ENCODE results near the gene MAPKAPK2.
"Not testable (repeated sequence)": the region's sequence is repeated elsewhere in the genome, so short reads cannot be mapped to it uniquely, and the experiment has no call there.

Gene MAPKAPK2

DNA sequence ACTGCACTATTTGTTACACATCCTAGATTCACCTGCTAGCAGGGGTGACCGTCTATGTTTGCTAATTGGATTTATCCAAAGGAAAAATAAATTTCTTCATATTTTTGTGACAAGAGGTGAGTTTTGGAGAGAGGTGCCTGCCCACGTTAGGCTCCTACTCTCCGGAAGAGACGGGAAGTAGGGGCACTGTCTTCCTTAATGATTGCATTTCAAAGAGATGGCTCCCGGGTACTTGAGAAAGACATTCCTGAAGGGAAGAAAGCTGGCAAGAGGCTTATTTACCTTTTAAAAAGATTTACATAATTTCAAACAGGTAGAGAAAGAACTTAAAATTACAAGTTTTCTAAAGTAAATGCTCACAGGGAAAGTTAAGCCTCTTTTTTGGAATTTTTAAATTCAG is 67.2 kb downstream of the MAPKAPK2 start:
- no peak for DNase-seq

DNA sequence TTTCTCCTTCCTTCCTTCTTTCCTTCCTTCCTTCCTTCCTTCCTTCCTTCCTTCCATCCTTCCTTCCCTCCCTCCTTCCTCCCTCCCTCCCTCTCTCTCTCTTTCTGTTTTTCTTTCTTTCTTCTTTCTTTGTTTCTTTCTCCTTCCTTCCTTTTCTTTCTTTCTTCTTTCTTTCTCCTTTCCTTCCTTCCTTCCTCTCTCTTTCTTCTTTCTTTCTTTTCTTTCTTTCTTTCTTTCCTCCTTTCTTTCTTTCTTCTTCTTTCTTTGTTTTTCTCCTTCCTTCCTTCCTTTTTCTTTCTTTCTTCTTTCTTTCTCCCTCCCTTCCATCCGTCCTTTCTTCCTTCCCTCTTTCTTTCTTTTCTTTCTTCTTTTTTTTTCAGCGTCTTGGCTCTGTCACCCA is 67.8 kb downstream of the MAPKAPK2 start:
- no peak for DNase-seq

DNA sequence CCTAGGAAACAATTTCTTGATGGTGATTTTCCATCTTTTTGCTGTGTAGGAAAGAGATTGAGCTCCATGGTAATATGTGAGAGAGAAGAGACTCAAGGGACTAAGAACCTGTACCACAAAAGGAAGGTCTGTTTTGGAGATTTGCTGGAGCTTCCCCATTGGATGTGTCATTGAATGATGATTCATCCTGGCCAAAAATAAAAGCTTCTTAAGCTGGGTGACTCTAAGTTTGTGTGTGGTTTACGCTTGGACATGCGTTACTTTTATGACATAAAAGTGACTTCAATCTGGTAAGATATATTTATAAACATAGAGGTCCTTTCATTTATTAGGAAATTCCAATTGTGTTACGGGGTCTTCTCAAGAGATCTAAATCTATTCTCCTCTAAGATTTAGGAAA is 68.4 kb downstream of the MAPKAPK2 start:
- no peak for DNase-seq

DNA sequence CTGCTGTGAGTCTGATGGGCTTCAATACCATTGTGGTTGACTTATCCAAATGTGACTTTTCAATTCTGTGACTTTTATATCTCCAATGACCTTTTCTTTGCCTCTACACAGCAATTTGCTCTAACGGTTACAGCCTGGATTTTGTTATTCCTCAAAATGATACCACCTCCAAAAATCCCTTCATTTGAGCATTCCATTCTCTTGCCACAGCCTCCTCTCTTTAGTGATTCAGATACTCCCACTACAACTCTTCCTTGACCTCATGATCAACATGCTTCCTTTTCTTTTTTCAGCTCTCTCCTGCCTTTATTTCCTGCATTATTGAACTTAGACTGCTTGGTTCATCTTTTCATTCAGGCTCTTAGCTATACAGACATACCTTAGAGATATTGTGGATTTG is 69.3 kb downstream of the MAPKAPK2 start:
- no peak for DNase-seq

DNA sequence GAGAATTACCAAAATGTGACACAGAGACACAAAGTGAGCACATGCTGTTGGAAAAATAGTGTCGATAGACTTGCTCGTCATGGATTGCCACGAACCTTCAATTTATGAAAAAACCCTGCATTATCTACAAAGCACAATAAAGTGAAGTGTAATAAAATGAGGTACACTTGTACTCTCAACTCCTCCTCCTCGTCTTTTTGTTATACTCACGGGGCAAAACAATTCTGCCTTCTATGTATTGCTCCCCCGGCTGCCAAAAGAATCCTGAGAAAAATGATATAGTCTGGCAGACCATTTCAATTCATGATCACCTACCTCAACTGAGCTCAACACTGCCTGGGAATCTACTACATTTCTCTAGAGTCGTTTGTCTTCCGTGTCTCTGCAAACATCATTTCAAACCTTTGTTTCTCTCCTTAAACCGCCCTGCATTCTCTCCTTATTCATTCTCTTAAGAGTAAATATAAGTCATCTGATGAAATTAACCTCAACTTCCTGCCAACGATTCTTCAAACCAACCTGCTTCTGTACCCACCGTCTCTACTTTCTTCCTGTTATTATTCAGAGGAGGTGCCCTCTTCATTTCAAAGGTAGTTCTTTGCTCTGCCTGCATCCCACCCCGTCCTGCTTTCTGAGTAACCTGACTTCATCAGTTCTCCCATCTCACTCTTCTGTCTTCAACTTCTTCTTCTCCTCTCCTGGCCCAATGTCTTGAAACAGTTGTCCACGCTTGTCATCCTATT is 73.0 kb downstream of the MAPKAPK2 start:
- DNase-seq = no peak

DNA sequence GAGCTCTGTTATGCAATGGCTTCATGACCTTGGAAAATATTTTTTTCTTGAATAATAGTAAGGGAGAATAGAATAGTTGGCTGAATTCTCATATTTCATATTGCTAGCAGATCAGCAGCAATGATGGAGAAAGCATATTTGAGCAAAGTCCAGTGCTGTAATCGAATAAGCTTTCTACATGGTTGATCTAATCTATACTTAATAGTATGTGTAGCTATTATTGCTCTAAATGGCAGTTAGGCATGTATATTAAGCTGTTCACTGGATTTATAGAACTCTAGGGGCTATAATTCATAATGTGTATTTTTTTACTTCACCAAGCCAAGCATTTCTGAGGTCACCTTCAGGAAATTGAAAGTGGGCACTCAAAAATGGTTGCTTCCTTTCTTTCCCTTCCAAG is 75.9 kb downstream of the MAPKAPK2 start:
- no peak for DNase-seq

DNA sequence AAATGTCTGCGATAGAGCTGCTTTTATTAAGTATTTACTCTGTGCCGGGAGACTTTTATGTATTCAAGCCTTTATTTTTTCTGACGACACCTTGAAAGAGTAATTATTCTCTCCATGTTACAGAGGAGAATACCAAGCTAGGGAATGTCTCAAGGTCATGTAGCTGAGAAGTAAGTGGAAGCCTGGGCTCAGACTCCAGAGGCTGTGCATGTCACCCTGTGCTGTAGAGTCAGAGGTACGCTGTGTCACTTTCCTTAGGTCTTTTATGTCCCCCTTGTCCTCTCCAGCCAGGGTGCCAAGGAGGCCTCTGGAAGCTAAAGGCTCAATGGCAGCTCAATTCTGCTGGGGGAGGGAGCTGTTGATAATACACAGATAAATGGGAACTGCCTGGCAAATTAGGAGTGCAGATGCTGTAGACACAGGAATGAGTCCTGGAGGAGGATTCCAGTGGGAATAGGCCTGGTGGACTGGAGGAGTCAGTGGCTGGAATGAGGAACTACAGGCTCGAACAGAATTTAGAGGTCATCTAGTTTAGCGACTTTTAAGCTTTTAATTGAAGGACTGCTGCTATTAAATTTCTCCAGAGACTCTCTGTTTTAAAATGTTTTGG is 76.6 kb downstream of the MAPKAPK2 start:
- DNase-seq = no peak

DNA sequence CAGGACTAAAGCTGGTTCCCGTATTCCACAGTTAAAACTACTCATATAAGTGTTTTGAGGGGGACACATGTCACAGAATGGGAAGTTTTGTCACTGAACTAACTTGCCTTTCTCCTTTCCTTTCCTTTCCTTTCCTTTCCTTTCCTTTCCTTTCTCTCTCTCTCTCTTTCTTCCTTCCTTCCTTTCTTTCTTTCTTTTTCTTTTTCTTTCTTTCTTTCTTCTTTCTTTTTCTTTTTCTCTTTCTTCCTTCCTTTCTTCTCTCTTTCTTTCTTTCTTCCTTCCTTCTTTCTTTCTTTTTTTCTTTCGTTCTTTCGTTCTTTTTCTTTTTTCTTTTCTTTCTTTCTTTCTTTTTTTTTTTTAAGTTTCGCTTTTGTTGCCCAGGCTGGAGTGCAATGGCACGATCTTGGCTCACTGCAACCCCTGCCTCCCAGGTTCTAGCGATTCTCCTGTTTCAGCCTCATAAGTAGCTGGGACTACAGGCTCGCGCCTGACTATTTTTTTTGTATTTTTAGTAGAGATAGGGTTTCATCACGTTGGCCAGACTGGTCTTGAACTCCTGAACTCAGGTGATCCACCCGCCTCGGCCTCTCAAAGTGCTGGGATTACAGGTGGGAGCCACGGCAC is 78.1 kb downstream of the MAPKAPK2 start:
- DNase-seq = not testable (repeated sequence)

DNA sequence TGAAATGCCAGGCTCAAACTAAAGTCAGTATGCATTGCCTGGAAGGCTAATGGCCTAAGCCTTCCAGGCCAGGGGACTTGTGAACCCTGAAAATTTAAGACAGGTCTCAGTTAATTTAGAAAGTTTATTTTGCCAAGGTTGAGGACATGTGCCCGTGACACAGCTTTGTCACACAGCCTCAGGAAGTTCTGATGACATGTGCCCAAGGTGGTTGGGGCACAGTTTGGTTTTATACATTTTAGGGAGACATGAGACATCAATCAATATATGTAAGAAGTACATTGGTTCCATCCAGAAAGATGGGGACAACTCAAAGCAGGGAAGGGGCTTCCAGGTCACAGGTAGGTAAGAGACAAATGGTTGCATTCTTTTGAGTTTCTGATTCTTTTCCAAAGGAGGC is 81.1 kb downstream of the MAPKAPK2 start:
- not testable (repeated sequence) for DNase-seq

DNA sequence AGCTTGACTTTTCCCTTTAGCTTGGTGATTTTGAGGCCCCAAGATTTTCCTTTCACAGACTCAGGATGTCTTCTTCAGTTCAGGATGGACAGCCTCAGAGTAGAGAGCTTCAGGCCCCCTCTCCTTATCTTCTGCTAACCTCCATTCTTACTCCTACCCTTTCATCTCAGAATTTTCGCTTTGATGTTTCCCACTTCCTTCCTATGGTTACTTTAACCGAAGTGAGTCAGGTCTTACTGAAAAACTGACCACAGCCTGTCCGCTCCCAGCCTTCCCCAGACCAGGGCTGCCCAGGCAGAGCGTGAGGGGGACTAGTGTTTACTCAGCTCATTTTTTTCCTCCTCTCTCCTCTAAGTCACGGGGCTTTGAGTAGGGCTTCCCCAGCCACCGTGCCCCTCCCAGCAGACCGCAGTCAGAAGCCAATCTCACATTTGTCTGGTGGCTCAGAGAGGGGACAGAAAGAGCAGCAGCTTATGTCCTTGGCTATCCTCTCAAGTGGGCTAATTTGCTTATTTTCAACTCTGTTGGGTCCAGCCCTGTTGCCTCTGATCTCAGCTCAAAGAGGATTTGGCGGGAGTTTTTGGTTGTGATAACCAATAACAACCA is 81.6 kb downstream of the MAPKAPK2 start:
- DNase-seq = peak; percentile 43

DNA sequence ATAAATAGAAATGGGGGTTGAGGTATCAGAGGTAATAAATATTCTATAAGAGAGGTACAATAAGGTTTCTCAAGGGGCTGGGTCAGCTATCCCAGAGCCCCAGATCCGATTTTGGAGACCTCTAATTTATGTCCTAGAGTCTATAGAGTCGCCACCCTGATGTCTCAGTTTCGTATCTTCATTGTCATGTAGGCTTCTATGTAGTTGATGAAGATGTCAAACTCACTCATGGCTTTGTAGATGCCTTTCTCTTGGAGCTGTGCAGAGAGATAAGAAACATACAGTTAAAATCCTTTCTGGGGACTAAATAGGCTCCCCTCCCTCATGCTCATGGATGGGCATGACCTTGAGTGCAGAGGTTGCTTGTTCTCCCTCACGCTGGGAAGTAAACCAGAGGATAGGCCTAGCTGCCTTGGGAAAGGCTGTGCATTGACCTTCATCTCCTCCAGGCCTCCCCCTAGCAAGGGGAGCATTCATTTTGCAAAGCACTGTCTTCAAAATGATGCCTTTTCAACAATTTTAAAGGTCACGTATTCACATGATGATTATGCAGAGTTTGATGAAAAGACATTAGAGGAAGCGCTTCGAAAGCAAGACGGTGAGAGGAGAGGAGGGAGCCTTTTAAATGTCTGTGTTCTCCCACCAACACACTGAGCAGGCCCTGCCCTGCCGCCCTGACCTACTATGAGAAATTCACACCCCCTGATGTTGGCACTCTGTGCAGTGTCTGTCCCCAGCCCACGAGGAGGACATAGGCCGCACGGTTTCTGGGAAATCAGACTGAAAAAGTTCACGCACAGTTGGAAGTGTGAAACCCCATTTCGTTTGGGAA is 84.0 kb downstream of the MAPKAPK2 start:
- DNase-seq = no peak

DNA sequence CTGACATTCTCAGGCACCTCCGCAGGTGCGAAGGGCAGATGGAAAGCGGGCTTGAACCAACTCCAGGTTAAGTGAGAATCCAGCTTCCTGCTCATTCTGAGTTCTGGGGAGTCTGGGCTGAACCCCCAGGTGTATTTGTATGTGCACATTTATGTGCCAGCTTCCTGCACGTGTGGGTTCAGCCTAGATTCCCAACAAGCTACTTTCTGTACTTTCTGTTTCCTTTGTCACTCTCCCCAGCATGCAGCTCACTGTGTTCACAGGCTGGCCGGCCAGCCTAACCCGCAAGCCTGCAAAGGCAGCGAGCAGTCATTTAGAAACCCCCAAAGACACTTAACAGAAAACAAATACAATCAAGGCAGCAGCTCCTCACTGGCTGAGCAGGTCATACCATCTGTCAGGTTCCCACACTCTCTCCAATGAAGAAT is 84.6 kb downstream of the MAPKAPK2 start:
- DNase-seq = peak; percentile 32

DNA sequence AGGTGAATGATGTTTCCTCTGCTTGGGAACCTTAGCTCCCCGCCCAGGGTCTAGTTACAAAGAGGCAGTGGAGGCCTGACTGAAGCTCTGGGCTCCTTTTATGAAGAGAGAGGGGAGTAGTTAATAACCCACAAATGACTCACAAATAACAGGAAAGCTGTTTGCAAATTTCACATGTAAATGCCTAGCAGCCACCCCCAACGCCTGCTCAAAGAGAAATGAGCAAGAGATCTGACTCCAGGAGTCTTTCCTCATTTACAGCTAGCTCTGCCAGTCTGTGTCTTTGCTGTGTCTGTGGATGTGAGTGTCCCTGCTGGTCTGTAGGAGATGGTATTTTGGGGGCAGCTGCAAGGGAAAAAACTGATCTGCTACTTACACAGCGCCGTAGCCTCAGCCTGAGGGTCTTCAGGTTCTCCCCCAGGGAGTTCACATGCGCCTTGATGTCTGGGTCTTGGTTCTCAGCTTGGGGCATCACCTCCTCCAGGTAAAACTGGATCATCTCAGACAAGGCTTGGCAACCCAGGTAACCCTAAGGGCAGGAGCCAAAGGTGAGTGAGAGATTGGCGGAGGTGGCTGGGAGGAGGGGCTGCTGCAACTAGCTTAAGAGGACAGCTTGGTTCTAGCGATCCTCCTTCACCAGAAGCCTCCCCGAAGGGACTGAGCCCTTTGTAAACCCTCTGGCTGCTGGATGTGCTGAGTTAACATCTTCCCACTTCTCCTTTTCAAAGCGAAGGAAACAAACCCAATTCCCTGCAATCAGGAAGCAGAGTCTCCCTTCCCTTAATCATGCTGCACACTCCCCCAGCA is 86.0 kb downstream of the MAPKAPK2 start, which contains the start of gene IL19:
IL19 (plus strand) TSS at position 243 of the 807 bp plus-strand sequence. CDS start 65,890 bp downstream, outside the sequence.
- no peak for DNase-seq

DNA sequence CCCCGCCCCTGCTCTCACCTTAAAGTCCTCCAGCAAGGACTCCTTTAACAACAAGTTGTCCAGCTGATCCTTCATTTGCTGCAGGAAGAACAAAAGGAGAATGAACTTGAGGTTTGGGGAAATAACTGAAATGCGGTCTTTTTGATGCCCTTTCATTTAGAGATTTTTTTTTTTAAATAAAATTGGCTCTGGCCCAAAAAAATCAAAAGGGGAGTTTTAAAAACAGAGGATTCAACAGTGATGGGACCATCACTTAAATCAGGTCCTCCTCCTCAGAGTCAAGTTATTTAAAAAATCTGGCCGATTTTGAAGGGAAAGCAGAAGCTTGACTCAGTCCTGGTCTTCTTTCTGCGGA is 86.6 kb downstream of the MAPKAPK2 start:
- no peak for DNase-seq

DNA sequence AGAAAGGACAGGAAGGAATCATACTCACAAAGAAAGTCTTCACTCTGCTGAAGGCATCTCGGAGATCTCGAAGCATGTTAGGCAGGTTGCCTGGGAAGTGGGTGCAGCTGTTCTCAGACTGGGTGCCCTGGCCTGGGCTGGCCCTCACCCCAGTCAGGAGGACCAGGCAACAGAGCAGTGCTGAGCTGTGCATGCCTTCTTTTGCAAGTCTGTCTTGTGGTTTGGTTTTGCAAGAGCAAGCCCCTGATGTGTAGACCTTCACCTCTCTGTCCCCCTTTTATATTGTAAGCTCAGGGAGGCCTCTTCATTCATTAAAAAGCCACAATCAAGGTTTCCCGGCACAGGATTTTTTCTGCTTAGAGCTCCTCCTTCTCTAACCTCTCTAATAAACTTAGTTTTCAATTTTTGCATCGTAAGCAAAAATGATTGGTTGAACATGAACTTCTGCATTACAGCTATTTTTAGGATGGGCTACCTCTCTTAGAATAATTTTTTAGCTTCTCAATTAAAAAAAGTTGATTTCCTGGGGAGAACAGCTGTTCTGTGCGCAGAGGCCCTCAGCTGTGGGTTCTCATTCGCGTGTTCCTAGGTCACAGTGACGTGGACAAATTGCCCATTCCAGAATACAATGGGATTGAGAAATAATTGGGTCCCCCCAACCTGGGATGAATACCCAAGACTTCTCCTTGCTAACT is 87.7 kb downstream of the MAPKAPK2 start, which contains the start of gene IL10:
IL10 (minus strand) TSS at position 252 of the 695 bp plus-strand sequence; CDS start at position 193, 59 bp downstream.
- no peak for DNase-seq

DNA sequence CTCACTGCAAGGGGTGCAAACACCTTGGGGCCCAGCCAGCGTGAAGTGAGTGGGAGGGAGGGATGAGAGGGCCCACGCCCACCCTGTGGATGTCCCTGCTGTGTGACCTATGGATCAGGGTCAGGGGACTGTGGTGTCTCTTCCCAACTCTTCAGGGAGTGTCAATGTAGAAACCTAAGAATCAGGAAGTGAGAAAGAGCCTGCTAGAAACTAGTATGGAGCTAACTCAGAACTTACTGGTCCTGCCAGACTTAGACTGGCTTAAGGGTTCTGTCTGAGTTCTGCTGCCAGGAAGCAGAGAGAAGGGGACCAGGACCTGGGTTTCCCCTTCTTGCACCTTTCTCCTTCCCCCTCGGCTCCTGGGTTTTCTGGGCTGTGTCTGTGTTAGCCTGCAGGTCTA is 89.4 kb downstream of the MAPKAPK2 start:
- DNase-seq = no peak

DNA sequence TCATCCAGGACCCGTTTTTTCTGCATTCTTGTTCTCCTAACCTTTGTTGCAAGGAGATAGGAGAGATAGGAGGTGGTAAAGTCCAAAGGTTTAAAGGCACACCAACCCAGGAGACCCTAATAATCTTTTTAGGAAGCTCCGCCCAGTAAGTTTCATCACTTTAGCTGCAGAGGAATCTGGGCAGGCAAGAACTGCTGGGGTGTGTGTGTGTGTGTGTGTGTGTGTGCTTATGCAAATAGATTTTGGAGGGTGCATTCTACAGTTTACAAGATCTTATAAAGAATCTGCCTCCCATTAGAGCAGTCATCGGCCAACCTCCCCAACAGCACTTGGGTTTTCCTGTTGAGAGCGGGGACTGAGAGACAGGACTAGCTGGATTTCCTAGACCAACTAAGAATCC is 91.5 kb downstream of the MAPKAPK2 start:
- no peak for DNase-seq

DNA sequence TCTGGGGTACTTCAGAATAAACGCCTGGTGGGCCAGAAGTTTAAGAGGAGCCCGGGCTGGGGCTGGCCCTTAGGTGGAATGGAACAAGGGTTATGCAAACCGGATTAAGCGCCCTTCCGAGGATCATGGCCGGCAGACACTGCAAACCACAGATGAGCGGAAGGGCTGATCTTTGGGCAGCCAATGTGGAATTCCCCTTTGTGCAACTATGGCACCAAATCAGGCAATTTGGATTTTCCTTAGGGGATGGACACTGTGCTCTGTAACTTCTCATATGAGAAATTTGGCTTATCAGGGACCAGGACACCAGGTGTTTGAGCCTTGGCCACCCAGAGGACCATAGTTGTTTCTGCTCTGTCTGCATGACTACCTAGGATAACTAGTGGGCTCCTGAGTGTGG is 93.3 kb downstream of the MAPKAPK2 start:
- DNase-seq = no peak

DNA sequence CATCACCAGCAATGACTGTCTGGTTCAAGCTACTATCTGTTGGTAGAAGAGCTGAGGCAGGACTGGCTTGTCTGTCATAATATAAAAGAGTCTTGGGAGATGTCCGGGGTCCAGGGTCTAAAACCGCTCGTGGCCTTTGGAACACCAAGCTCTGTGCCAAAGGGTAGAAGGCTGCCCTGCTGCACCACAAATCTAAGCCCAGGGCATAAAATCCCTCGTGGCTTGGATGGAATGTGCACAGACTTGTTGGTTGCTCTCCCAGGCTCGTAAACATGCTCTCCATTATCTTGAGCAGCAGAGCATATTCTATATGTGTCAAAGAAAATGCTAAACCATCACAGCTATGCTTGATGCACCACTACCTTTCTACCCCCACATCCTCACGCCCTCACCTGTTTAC is 94.2 kb downstream of the MAPKAPK2 start:
- not testable (repeated sequence) for DNase-seq

DNA sequence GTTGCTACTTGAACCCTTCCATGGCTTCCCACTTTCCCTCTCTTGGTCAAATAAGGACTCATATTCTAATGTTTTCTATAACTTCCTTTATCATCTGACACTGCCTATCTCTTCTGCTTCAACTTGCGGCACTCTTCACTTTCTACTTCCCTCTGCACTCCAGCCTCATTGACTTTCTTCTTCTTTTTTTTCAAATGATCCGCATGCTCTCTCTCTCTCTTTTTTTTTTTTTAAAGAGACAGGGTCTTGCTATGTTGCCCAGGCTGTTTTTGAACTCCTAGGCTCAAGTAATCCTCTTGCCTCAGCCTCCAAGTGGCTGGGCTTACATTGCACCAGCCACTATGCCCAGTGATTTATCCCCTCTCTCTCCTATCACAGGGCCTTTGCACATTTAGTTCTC is 94.9 kb downstream of the MAPKAPK2 start:
- DNase-seq = no peak

DNA sequence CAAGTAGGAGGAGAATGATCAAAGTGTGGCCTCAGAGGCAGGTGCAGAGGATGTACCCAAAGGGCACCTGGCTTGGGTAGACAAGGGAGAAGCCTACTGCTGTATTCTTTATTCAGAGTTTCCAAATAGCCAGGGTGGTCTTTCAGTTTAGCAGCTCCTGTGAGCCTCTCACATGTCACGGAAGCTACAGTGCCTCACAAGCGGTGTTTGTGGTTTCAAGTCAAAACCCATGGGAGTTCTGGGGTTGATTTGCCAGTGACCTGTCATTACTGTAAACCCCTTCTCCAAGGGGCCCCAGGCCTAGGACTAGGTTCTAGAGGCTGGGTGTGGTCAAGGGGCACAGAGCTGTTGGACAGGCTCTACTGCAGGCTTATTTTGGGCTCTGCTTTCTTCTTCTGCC is 97.7 kb downstream of the MAPKAPK2 start:
- DNase-seq = no peak

Data from activated gamma-delta T cell (primary cell).